HL-60/S4 (cell line): ENCODE measurements around the gene AGBL4.

Experiments
- in situ Hi-C: fragments of 300-500 bp; cut with MboI; formaldehyde crosslinking; loops from 2 replicates; pipeline ENCODE4 v1.14.3; 2022; ENCODE audit warnings: low sequenced_read_pairs

Gene AGBL4

DNA sequence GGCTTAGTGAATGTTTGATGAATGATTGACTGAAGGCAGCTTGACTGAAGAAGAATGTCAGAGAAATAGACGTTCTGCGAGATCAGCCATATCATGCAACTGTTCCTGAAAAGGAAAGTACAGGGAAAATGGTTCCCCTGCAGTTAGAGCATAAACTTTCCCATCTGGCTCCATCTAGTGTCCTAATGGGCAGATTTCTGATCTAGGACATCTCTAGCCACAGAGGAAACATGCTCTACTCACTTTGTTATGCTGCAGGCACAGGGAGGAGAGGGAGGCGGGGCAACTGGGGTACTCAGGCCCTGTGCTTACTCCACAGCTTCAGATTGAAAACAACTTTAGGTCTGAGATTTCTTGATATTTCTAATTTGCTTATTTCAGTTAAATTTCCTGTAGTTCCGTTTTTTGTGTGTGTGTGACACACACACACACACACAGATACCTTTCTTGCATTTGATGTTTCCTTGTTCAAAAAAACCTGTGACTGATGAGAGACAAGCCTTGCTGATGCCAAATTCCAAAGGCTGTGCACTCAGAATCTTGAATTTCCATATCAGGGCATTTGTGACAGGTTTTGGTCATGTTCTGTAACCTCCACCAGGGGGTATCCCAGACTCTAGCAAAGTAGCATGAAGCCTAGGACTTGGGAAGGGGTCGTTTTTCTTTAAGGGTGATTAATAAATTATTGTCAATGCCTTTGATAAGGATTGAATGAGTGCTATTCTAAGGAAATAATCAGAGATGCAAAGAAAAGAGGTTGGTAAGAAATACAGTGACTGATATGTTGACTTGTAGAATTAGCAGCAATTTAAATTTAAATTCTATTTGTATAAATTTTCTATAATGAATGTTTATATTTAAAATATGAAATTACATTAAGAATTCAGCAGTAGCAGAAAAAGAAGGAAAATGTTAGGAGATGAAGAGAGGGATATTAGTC lies 1107.4 kb downstream of the AGBL4 start:
- in situ Hi-C loops = no loop called here

DNA sequence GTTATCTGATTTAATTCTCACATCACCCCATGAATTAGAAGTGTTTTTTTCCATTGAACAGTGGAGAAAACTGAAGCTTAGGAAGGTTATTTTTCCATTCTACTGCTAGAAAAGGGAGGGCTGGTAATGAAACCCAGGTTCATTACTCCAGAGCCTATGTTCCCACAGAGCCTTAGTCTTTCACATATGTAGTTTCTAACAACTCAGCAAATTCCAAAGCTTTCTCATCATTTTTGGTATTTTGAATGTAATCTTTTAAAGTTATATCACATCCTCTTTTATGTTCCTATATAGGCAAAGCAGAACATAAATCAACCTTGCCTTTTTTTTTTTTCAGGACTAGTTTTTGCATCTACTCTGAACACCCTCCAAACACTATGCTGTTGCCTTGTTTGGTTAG lies 1115.1 kb downstream of the AGBL4 start:
- in situ Hi-C loops = no loop called here

DNA sequence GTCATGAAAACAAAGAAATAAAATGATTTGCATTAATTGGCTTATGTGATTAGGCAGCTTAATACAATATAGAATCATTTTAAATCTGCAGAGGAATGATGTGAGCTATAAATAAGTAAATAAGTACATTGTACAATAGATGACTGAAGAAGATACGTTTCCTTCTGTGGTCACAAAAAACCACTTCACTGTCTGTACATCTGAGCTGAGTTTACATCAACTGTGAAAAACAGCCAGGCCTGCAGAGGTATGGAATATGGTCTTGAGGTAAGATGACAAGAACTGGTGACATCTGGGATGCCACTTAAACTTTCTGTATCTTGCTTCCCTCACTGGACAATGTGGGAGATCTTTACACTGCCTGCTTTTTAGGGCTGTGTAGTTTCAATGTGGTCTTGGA lies 1117.0 kb downstream of the AGBL4 start:
- in situ Hi-C loops = no loop called here

DNA sequence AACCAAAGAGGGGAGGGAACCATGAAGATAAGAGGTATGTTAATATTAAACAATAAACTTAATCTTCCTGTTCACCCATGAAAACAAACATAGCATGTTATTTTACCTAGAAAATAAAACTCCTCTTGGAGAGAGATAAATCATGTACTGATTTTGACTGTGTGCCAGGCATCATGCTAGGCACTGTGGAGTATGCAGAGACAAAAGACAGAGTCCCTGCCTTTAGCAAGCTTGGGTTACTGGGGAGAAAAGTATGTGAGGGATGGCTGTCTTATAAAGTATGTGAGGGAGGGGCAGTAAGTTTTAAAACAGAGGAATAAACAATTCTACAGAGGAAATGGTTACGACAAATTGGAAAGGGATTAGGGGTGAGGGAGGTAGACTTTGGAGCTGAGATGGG lies 1117.6 kb downstream of the AGBL4 start:
- in situ Hi-C loops = no loop called here

DNA sequence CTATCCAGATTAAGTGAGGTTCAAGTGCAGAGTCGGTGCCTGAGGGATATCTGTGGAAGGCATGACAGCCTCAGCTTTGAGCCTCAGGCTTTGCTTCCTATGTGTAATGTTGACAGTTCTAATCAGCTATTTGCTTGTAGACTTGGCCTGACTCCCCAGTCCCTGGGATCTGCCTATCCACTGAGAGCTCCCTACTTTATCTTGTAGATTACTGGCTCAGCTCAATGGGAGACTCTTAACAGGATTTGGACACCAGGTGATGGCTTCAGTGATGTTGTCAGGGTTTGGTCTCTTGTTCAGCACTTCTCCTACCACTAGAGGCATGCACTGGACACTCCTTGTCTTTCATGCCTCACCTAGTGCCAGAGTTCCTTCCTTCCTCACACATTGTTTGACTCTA lies 1120.5 kb downstream of the AGBL4 start:
- in situ Hi-C loops = no loop called here

DNA sequence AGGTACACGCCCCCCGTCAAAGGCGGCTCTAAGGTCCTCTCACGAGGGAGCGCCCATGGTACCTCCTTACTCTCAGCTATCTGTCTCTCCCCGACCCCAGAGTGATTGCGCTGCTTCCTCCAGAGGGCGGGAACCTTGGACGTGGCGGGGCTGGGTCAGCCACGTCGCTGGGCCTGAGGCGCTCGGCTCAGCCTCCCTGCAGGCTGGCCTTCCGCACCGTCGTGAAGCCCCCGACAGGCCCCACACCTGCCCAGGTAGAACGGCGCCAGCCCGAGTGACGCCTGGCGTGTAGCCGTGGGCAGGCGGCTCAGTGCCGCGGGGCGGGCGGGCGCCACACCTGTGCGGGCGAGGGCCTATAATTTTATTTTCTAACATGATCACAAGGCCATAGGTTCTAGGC lies 1124.9 kb downstream of the AGBL4 start:
- in situ Hi-C loops = no loop called here

DNA sequence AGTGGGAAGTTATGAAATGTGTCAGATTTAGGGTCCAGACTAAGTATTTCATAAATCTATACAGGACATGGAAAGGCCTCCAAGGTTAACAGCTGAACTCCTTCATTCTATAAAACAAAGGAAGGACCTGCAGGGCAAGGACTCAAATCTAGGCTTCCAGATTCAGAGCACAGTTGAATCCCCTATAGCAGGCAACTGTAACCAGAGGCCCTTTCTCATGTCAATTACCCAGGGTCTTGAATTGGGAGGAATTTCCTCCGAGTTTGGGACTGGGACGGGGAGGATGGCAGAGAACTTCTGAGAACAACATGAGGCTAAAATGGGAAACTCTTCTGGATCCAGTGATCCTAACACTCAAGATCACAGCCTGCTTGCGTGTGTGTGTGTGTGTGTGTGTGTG lies 1134.1 kb downstream of the AGBL4 start:
- in situ Hi-C loops = no loop called here

DNA sequence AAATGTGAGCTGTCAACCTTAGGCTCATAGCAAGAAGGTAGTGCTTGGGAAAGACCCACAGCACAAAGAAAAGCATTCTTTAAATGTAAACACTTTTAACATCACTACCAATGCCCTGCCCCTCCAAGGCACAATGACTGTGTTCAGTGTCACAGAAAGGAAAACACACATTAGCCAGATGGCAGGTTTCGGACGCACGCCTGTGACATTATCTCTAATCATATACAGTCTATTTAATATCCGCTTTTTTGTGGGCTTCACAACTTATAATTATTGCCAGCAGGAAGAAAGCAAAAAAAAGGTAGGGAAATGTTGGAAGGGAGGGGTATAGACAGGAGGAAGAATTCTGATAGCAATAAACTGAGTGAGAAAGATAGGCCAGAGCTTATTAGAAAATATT lies 1134.7 kb downstream of the AGBL4 start:
- in situ Hi-C loops = no loop called here

DNA sequence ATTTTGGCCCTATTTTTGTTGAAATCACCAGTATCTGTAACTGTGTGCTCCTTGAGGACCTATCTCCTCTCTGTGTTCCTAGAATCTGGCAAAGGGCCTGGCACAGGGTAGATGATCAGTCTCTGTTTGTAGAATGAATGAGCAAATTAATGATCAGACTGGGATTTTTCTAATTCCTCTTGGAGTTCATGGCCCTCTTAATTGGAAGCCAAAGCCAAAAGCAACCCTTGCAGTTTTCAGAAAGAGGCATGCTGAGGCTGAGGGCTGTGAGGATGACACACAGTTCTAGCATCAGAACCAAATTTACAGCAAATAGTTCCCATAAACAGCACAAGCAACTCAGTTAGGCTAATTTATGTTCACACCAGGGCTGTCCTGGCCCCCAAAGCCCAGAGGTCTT lies 1136.0 kb downstream of the AGBL4 start:
- in situ Hi-C loops = no loop called here

DNA sequence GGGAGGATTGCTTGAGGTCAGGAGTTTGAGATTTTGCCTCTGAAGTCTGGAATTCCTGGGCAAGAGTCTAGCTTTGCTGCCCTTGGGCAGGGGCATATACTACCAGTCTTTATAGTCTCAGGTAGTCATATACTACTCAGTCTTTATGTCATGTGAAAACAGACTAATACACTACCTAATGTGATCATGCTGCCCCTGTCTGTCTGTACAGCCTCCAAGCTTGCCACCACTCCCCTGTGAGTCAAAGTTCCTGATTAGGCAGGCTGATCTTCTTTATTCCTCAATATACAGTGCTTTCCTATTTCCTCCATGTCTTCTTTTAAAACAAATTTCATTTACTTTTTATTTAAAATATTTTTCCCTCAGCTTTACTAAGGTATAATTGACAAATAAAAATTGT lies 1141.7 kb downstream of the AGBL4 start:
- in situ Hi-C loops = no loop called here

DNA sequence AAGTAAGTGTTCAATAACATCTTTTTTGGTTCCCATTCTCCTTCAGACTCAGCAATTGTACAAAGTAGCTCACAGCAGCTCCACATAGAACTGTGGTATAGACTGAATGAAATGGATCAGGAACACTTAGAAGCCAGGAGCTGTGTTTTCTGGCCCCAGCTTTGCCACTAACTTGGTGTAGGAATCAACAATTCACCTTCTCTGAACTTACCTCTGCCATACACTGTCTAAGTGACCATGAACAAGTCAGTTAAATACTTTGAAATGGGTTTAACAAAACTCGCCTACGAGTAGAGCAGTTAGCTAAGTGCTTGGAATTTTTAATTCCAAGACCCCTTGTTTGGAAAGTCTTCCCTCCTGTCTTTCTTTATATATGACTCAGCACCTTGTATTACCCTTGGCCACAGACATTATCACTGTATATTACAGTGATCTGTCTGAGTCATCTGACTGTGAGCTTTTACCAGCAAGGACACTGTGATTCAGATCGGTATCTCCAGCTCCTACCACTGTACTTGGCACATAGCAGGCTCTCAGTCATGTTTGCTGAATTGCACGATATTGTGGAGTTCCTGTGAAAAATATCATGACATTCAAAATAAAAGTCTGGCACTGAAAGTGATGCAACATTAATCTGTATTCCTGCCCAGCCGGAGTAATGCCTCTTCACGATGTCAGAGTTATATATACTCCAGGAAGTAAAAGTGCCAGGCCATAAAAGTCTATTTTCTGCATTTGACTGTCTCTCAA lies 1145.4 kb downstream of the AGBL4 start:
- in situ Hi-C loops = no loop called here

DNA sequence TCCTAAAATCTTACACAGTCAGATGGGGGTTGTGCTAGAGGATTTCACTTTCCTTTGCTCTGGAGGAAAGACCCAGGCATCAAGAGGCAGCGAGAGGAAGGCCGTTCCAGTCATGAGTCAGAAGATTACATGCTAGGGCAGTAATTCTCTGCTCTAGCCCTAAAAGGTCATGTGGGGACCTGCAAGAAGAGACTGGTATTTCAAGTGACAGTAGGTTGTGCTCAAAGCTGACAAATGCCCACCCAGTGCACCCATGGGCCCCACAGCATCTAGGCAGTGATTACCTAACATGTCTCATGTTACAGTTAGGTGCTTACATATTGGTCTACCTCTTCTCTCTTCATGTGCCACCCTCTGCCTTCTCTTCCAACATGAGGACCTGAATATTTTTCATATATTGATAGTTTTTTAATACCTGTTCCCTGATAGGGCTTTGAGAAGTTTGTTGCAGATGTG lies 1147.4 kb downstream of the AGBL4 start:
- in situ Hi-C loops = no loop called here

DNA sequence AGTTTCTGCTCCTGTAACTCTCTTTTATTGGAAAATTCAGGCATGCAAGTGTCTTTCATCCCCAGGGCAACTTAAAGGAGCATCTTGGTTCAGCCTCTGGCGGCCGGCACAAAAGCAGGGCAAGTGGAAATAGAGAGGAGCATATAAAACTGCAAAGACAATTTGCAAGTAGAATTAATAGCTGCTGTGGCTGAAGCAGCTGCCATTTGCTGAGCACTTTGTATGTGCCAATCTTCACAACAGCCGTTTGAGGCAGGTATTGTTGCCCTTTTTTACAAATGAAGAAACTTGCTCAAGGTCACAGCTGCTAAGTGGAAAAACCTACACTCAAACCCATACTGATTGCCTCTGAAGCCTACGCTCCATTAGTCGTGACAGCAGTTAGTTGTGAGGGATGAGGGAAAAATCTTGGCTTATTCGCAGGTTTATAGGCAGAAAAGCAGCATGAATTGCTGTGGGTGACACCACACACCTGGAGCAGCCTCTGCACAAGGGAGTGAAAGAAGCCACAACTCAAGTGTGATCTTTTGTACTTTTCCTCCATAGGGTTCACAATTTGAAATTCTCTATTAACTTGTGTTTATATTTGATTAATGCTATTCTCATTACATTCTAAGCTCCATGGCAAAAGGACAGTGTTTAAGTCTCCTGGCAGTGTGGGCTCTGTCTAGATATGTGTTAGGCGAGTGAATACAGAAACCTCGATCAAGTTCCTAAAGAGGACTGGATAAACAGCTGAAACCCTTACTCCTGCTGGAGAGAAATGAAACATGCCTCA lies 1148.0 kb downstream of the AGBL4 start:
- in situ Hi-C loops = no loop called here

DNA sequence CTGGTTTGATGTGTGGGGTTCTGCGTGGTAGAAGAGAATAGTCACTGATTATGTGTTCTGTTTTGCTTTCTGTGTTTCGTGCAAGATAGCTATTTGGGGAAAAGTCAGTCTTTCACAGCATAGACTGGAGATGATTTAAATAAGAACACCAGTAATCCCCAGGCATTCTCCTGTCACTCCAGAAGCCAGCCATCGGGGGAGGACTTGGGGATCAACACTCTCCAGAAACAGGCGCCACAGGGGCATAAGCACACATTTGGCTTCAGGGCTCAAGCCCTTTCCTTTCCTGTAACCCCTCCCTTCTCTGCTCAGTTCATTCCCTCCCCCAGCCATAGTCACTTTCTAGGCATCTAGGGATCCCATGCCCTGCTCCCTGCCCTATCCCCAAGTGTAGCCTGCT lies 1149.8 kb downstream of the AGBL4 start:
- in situ Hi-C loops = no loop called here

DNA sequence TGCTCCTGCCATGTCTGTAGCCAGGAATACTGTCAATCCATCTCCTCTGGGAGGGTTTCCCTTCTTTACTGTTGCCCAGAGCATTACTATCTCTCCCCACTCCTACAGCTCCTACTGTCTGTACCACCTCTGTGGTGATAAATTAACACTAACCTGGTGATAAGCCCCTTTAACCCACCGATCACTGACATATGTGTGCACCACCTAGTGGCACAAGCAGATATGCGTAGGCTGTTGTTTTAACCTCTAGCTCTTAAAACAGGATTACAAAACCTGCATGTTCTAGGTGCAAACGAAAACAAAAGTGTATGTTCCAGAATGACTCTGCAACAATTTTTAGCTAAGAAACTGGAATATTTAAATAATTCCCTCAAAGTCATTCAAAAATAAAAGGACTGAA lies 1153.2 kb downstream of the AGBL4 start:
- in situ Hi-C loops = no loop called here

DNA sequence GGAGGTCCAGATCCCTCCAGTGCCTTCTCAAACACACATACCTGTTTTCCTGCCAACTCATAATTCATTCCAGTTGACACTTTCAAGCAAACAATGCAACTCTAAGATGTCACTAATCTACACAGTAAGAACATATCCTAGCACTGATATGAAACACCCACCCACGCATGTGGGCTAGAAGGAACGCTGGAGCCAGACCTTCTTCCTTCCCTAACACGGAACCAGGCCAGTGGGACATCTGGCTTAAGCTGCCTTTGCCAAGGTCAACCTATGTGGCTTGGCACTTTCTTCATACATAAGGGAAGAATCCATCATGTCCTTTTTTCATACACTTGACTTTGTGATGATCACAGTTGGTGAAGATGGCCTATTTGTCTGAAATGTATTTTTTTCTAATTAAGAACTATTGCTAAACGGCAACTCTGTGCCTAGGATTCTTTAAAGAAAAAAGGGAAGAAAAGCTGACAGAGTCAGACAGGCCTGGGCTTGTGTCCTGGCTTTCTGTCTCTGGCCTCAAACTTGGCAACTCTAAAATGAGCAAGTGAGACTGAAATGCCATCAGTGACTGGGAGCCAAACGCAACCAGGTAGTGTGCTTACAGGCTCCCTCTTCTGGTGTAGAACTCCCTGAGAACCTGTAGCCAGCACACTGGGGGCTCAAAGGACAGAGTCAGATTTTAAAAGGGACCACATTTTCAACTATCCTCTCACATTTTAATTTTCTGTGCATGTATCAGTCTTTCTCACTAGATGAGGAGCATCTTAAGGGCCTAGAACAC lies 1154.4 kb downstream of the AGBL4 start:
- in situ Hi-C loops = no loop called here

DNA sequence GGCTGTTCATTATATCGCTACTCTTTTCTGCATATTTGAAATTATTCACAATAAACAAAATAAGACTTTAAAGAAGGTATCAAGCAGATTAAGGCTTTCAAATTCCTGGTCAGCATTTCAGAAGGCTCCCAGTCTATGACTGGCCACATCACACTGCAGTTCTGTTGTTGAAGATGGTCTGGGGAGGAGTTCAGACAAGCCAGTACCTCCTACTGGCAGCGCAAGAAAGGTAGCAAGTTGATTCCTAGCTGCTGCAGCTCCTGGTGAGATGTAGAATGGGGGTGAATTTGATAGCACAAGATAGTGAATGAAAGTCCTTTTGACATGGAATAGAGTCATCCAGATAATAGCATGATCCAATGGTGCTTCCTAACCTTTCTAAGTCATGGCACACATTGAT lies 1158.8 kb downstream of the AGBL4 start:
- in situ Hi-C loops = no loop called here

DNA sequence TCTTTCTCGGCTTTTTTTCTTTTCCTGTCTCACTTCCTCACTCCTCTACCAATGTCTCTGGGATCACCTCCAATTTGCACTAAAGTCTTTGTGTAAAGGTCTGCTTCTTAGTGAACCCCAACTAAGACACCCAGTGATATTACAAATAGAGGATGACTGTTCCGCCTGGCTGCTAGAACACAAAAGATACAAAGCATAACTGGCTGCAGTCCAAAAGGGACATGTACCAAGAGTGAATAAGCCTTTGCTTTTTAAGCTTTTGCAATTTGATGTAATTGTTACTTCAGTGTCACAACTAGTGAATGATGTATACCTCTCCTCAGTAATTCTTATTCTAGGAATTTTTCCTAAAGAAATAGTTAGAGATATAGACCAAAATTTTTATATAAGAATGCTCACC lies 1164.3 kb downstream of the AGBL4 start:
- in situ Hi-C loops = no loop called here

DNA sequence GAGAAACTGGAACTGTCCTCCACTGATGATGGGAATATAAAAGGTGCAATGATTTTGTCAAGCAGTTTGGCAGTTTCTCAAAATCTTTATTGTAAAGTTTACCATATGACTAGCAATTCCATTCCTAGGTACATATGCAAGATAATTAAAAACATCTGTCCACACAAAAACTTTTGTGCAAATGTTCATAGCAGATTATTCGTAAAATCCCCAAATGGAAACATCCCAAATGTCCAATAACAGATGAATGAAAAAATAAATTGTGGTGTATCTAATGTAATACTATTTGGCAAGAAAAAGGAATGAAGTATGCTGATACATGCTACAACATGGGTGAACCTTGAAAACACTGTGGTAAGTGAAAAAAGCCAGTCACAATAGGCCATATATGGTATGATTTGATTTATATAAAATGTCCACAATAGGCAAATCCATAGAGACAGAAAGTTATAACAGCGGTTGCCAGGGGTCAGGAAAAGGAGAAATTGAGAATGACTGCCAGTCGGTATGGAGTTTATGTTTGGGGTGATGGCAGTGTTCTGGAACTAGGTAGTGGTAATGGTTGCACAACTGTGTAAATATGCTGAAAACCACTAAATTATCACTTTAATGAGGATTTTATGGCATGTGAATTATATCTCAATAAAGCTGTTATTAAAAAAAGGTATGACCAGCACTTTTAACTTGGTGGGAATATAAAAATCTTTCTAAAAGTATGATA lies 1165.4 kb downstream of the AGBL4 start:
- in situ Hi-C loops = no loop called here

DNA sequence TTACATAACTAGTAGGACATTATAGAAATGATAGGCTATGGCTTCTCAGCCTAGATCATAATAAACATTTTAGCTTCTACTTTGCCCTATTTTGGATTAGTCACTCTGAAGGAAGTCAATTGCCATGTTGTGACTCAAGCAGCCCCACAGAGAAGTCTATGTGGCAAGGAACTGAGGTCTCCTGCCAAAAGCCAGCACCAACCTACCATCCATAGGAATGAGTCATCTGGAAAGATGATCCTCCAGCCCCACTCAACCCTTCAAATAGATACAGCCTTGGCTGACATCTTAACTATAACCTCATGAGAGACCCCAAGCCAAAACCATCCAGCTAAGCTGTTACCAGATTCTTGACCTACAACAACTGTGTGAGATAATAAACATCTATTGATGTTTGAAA lies 1170.7 kb downstream of the AGBL4 start:
- in situ Hi-C loops = no loop called here
